ENCODE data around the gene IRAK4. TPM values are rescaled to one million over a fixed set of nuclear protein-coding genes. Genes with fewer than 3 reads are reported as not detected.

The IRAK4 gene
- total RNA-seq, 2 donors from 2014 or later, result 42.4 to 55.1 TPM

DNA sequence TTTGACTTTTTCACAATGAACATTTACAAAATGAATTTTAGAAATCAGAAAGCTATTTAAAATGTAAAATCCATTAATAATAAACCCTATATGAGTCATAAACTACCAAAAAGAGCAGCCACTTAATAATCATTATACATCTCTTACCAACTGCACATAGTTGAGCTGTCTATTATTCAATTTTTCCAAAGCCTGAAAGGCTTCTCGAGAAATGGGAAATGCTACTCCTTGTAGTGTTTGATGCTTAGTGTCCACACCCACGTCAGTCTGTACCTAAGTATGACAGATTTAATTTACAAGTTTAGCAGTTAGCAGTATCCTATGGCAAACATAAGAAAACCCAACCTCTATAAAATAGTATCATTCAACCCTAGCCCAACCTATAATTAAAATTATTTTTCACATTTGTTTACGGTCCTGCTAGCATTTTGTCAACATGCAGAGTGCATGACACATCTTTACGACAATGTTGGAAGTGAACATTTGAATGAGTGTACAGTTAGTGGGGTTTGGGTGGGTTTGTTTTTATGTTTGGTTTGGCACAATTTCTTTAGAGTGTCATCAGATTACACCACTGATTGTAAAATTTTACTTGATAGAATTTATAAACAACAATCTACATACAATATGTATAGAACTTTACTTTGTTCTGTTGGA lies 38.9 kb downstream of the IRAK4 start:
- H3K27me3 Mint-ChIP-seq, result no peaks in the 10 kb centered on the region
- H3K4me1 Mint-ChIP-seq (ENCODE audit: low read depth in 2 of 2), result peaks cover 0 to 2% of the 10 kb centered on the region in 2 donors
- H3K9me3 Mint-ChIP-seq, result no peaks in the 10 kb centered on the region
- H3K27ac Mint-ChIP-seq, result no peak overlapping the region
- ATAC-seq (no peak), DNase-seq (ENCODE audit: low spot score) (no peak)
- H3K4me3 Mint-ChIP-seq, result no peak overlapping the region
- peaks cover 21% of the 10 kb centered on the region for H3K36me3 Mint-ChIP-seq

- Mint-ChIP-seq H3K27me3 (peaks cover 0 to 3% of the 10 kb centered on the region in 2 donors), H3K4me3 (peak overlapping the region; percentile 87), H3K4me1 (ENCODE audit: low read depth in 2 of 2) (peaks cover 12 to 24% of the 10 kb centered on the region in 2 donors), H3K9me3 (no peaks in the 10 kb centered on the region), H3K27ac (peak overlapping the region; percentile 92 to 95), H3K36me3 (peaks cover 7% of the 10 kb centered on the region)
- no peak for ATAC-seq
- DNase-seq (ENCODE audit: low spot score), result no peak
These were observed 46.6 kb downstream of the IRAK4 start for GRCh38 chr12:43805149-43805859.

GRCh38 chr12:43805860-43806736 lies 47.3 kb downstream of the IRAK4 start, which contains the start of gene TWF1:
TSS of gene TWF1 (minus strand) at chr12:43806317. CDS start at chr12:43806245, 72 bp downstream.
- H3K27me3 Mint-ChIP-seq, result peaks cover 0 to 4% of the 10 kb centered on the region in 2 donors
- peaks cover 12 to 24% of the 10 kb centered on the region in 2 donors for H3K4me1 Mint-ChIP-seq (ENCODE audit: low read depth in 2 of 2)
- no peaks in the 10 kb centered on the region for H3K9me3 Mint-ChIP-seq
- H3K36me3 Mint-ChIP-seq, result peaks cover 5% of the 10 kb centered on the region
- H3K27ac Mint-ChIP-seq, result peak within 1 kb of the TSS; percentile 92 to 95
- DNase-seq (ENCODE audit: low spot score) (peak; percentile 91), ATAC-seq (peak; percentile 99)
- peak within 1 kb of the TSS; percentile 87 for H3K4me3 Mint-ChIP-seq

GRCh38 chr12:43806737-43807072 lies 48.0 kb downstream of the IRAK4 start:
- Mint-ChIP-seq H3K4me1 (ENCODE audit: low read depth in 2 of 2) (peaks cover 12 to 24% of the 10 kb centered on the region in 2 donors), H3K36me3 (peaks cover 5% of the 10 kb centered on the region), H3K27me3 (peaks cover 0 to 8% of the 10 kb centered on the region in 2 donors), H3K27ac (peak overlapping the region; percentile 92 to 95), H3K9me3 (no peaks in the 10 kb centered on the region), H3K4me3 (peak overlapping the region; percentile 87)
- ATAC-seq (no peak), DNase-seq (ENCODE audit: low spot score) (no peak)

- Mint-ChIP-seq H3K27me3 (peaks cover 0 to 8% of the 10 kb centered on the region in 2 donors), H3K36me3 (peaks cover 5% of the 10 kb centered on the region), H3K4me1 (ENCODE audit: low read depth in 2 of 2) (peaks cover 12 to 24% of the 10 kb centered on the region in 2 donors), H3K27ac (peak overlapping the region; percentile 92 to 95), H3K4me3 (peak overlapping the region; percentile 87), H3K9me3 (no peaks in the 10 kb centered on the region)
- DNase-seq (ENCODE audit: low spot score), result no peak
- no peak for ATAC-seq
These were observed 48.6 kb downstream of the IRAK4 start for GRCh38 chr12:43807386-43807785.

GRCh38 chr12:43812057-43812456 lies 53.3 kb downstream of the IRAK4 start:
- no peak for DNase-seq (ENCODE audit: low spot score)
- Mint-ChIP-seq H3K27ac (no peak overlapping the region), H3K36me3 (no peaks in the 10 kb centered on the region), H3K4me3 (no peak overlapping the region), H3K9me3 (no peaks in the 10 kb centered on the region), H3K27me3 (peaks cover 22 to 28% of the 10 kb centered on the region in 2 donors), H3K4me1 (ENCODE audit: low read depth in 2 of 2) (peaks cover 7 to 12% of the 10 kb centered on the region in 2 donors)
- no peak for ATAC-seq

- Mint-ChIP-seq H3K4me3 (no peak overlapping the region), H3K9me3 (no peaks in the 10 kb centered on the region), H3K27ac (no peak overlapping the region), H3K4me1 (ENCODE audit: low read depth in 2 of 2) (peaks cover 7 to 8% of the 10 kb centered on the region in 2 donors), H3K27me3 (peaks cover 22 to 28% of the 10 kb centered on the region in 2 donors), H3K36me3 (no peaks in the 10 kb centered on the region)
- DNase-seq (ENCODE audit: low spot score) (no peak), ATAC-seq (no peak)
These were observed 54.2 kb downstream of the IRAK4 start for GRCh38 chr12:43812926-43813325.

- Mint-ChIP-seq H3K27me3 (peaks cover 22 to 28% of the 10 kb centered on the region in 2 donors), H3K9me3 (no peaks in the 10 kb centered on the region), H3K4me3 (no peak overlapping the region), H3K27ac (no peak overlapping the region), H3K4me1 (ENCODE audit: low read depth in 2 of 2) (peaks cover 7 to 8% of the 10 kb centered on the region in 2 donors), H3K36me3 (no peaks in the 10 kb centered on the region)
- ATAC-seq, result no peak
- DNase-seq (ENCODE audit: low spot score), result no peak
These were observed 56.7 kb downstream of the IRAK4 start for GRCh38 chr12:43815416-43815815.

- Mint-ChIP-seq H3K9me3 (no peaks in the 10 kb centered on the region), H3K4me1 (ENCODE audit: low read depth in 2 of 2) (peaks cover 7 to 8% of the 10 kb centered on the region in 2 donors), H3K27ac (peak overlapping the region in 1 of 2 donors; percentile 15), H3K4me3 (peak overlapping the region; percentile 7), H3K36me3 (no peaks in the 10 kb centered on the region), H3K27me3 (peaks cover 20 to 28% of the 10 kb centered on the region in 2 donors)
- DNase-seq (ENCODE audit: low spot score) (no peak), ATAC-seq (peak; percentile 72 to 85)
These were observed 57.4 kb downstream of the IRAK4 start for GRCh38 chr12:43816168-43816567.

GRCh38 chr12:43824207-43824775 lies 65.5 kb downstream of the IRAK4 start:
- Mint-ChIP-seq H3K9me3 (no peaks in the 10 kb centered on the region), H3K4me3 (no peak overlapping the region), H3K27ac (no peak overlapping the region), H3K36me3 (no peaks in the 10 kb centered on the region), H3K4me1 (ENCODE audit: low read depth in 2 of 2) (no peaks in the 10 kb centered on the region), H3K27me3 (peaks cover 7% of the 10 kb centered on the region in 2 donors)
- ATAC-seq (no peak), DNase-seq (ENCODE audit: low spot score) (no peak)

GRCh38 chr12:43826681-43827080 lies 67.9 kb downstream of the IRAK4 start:
- no peak overlapping the region for H3K27ac Mint-ChIP-seq
- peaks cover 5 to 11% of the 10 kb centered on the region in 2 donors for H3K27me3 Mint-ChIP-seq
- no peak overlapping the region for H3K4me3 Mint-ChIP-seq
- ATAC-seq, result no peak
- H3K36me3 Mint-ChIP-seq, result no peaks in the 10 kb centered on the region
- DNase-seq (ENCODE audit: low spot score), result no peak
- peaks cover 1% of the 10 kb centered on the region in 2 donors for H3K4me1 Mint-ChIP-seq (ENCODE audit: low read depth in 2 of 2)
- no peaks in the 10 kb centered on the region for H3K9me3 Mint-ChIP-seq

DNA sequence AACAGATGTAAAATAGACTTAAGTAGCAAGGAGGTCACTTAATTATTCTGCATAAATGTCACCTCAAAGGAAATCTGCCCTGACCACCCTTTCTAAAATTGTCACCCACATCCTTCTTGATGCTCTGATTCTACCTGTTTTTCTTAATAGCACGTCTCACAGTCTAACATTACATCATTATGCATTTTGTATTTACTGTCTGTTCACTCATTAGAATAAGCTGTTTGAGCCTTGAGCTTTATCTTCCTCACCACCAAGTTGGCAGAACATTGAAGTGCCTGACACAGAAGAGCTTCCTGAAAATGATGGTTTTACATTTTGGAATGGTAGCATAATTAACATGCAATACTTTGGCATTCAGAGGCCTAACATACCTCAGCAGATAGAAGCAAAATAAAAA lies 68.3 kb downstream of the IRAK4 start:
- Mint-ChIP-seq H3K27me3 (peaks cover 7 to 11% of the 10 kb centered on the region in 2 donors), H3K9me3 (no peaks in the 10 kb centered on the region), H3K36me3 (no peaks in the 10 kb centered on the region), H3K27ac (no peak overlapping the region), H3K4me1 (ENCODE audit: low read depth in 2 of 2) (peaks cover 5% of the 10 kb centered on the region in 2 donors), H3K4me3 (no peak overlapping the region)
- DNase-seq (ENCODE audit: low spot score) (no peak), ATAC-seq (no peak)

DNA sequence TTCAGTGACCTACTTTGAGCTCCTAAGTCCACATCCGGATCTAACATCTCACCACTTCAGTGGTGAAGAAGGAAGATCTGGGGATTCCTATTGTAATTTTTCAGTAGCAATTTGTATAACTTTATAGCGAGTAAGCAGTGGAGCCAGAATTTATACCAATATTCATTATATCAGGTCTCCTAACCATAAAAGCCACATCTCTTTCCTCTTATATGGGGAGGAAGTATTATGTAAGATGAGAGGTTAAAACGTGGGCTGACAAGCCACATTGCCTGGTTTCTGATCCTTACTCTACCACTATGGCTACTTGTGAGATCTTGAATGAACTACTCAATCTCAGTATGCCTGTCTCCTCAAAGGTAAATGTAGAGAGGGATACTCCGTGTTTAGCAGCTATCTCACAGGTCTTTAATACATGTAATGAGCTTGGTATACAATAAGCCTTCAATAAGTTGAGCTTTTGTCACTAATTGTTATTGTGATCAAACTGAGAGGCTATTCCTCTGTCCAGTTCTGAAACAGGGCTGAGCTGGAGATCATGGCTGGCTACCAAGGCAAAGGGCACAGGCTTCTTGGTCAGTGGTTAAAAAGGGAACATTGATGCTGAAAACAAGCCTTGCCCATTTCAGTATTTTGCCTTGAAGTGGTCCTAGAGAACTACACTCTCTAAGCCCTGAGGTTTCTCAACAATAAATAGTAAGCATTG lies 73.9 kb downstream of the IRAK4 start:
- ATAC-seq, result no peak
- peaks cover 6 to 11% of the 10 kb centered on the region in 2 donors for H3K27me3 Mint-ChIP-seq
- H3K27ac Mint-ChIP-seq, result peak overlapping the region in 1 of 2 donors; percentile 23

More for the DNA sequence above, 73.9 kb downstream of the IRAK4 start:
- H3K36me3 Mint-ChIP-seq, result no peaks in the 10 kb centered on the region
- H3K4me1 Mint-ChIP-seq (ENCODE audit: low read depth in 2 of 2), result peaks cover 25 to 30% of the 10 kb centered on the region in 2 donors
- DNase-seq (ENCODE audit: low spot score), result no peak
- no peak overlapping the region for H3K4me3 Mint-ChIP-seq
- H3K9me3 Mint-ChIP-seq, result no peaks in the 10 kb centered on the region

All from natural killer cell treated with Interleukin-12 subunit alpha and Interleukin-12 subunit beta and Interleukin-15 and Interleukin-18, amount 100 ng/mL, for 72 hours (primary cell).